BJ (cell line): Measurements from ENCODE around the gene COL18A1. TPM values are rescaled to one million over a fixed set of nuclear protein-coding genes. Genes with fewer than 3 reads are reported as not detected.
"Not testable (repeated sequence)": the region's sequence is repeated elsewhere in the genome, so short reads cannot be mapped to it uniquely, and the experiment has no call there.

Experiments used
- CTCF ChIA-PET: fragments of 350-600 bp; formaldehyde crosslinking; extraction: SDS; loops from one replicate; lab custom pipeline; 2021; ENCODE audit warnings: antibody characterized with exemption, inconsistent platforms; lab: Yijun Ruan, JAX
- POLR2A ChIA-PET: fragments of 300-600 bp; sonication (Branson Sonifier 250); formaldehyde crosslinking; extraction: SDS; loops from one replicate; lab custom pipeline; 2021; ENCODE audit warnings: antibody characterized with exemption; lab: Charles Lee
- DNase-seq: peaks from one replicate; pipeline ENCODE4 v3.0.0-alpha.2; 2011; ENCODE audit warnings: low read depth
- H3K27me3 ChIP-seq: 2 replicates; pipeline ENCODE4 v1.6.0; 2011; ENCODE audit warnings: low read length; ENCODE audit not compliant: control insufficient read depth, insufficient read depth
- H3K36me3 ChIP-seq: 2 replicates; pipeline ENCODE4 v1.5.1; 2011; ENCODE audit warnings: low read length; ENCODE audit not compliant: control insufficient read depth, insufficient read depth
- H3K4me3 ChIP-seq: 2 replicates; pipeline ENCODE4 v1.5.1; 2011; ENCODE audit warnings: low read depth, mild to moderate bottlenecking, control low read depth, low read length
- CTCF ChIP-seq: IDR thresholded peaks from 2 replicates; pipeline ENCODE4 v1.5.1; 2011; ENCODE audit warnings: low read depth, mild to moderate bottlenecking, control low read depth, inconsistent platforms, low read length, moderate library complexity; ENCODE audit not compliant: insufficient read depth
- polyA plus RNA-seq: library from polyadenylated mRNA; depleted of rRNA; stranded (reverse); fragments of >200 nt; gene quantifications from 2 replicates; pipeline ENCODE4 v1.2.3, GENCODE V29; 2011

The COL18A1 gene
- polyA plus RNA-seq, 1 experiment = 99.7 TPM

- TF ChIP-seq CTCF = no peak
- POLR2A ChIA-PET = no interaction called here
- H3K27me3 ChIP-seq = peaks cover 17% of the 10 kb centered on the region
- CTCF ChIA-PET = interaction anchor here (1.8 to 5.7 kb wide), 2 partner anchors 14 to 39 kb away, joined by 4 to 71 read pairs; no protein-coding TSS in a partner anchor
- no peak for DNase-seq
- no peak overlapping the region for H3K4me3 ChIP-seq
- no peaks in the 10 kb centered on the region for H3K36me3 ChIP-seq
Observed at GRCh38 chr21:45558044-45558721, 153.2 kb downstream of the COL18A1 start.

GRCh38 chr21:45559216-45560105, 154.5 kb downstream of the COL18A1 start:
- H3K27me3 ChIP-seq = peaks cover 21% of the 10 kb centered on the region
- CTCF ChIA-PET = interaction anchor here (0.6 to 5.7 kb wide), 4 partner anchors 13 to 461 kb away, joined by 3 to 71 read pairs (median 4); no protein-coding TSS in a partner anchor
- no peak for DNase-seq
- POLR2A ChIA-PET = no interaction called here
- H3K4me3 ChIP-seq = no peak overlapping the region
- no peak for TF ChIP-seq CTCF
- no peaks in the 10 kb centered on the region for H3K36me3 ChIP-seq

GRCh38 chr21:45560106-45561021, 155.4 kb downstream of the COL18A1 start:
- peaks cover 21% of the 10 kb centered on the region for H3K27me3 ChIP-seq
- no peak overlapping the region for H3K4me3 ChIP-seq
- ChIA-PET CTCF (interaction anchor here (0.6 to 5.7 kb wide), 3 partner anchors 16 to 460 kb away, joined by 3 to 71 read pairs (median 3); no protein-coding TSS in a partner anchor), POLR2A (no interaction called here)
- no peaks in the 10 kb centered on the region for H3K36me3 ChIP-seq
- TF ChIP-seq CTCF = no peak
- DNase-seq = no peak

GRCh38 chr21:45561241-45561640, 156.3 kb downstream of the COL18A1 start:
- POLR2A ChIA-PET, H3K4me3 ChIP-seq, CTCF ChIA-PET, H3K36me3 ChIP-seq, DNase-seq: not testable (repeated sequence)
- H3K27me3 ChIP-seq = peaks cover 19% of the 10 kb centered on the region

- POLR2A ChIA-PET = no interaction called here
- CTCF ChIA-PET = interaction anchor here (1.0 to 2.0 kb wide), 3 partner anchors 11 to 315 kb away, joined by 3 to 6 read pairs (median 3); no protein-coding TSS in a partner anchor
- Histone ChIP-seq H3K27me3 (peaks cover 19% of the 10 kb centered on the region), H3K36me3 (no peaks in the 10 kb centered on the region), H3K4me3 (no peak overlapping the region)
- TF ChIP-seq CTCF = no peak
- no peak for DNase-seq
Observed at GRCh38 chr21:45562402-45562801, 157.4 kb downstream of the COL18A1 start.
